Mesendoderm (in vitro differentiated cells): Measurements from ENCODE around the gene AQP5.
A peak's percentile ranks its signal among the peaks of the same experiment; 100 is the strongest.

Source experiments
- DNase-seq: peaks from one replicate; pipeline ENCODE4 v3.0.0; 2013
- H2AK5ac ChIP-seq: 2 replicates; pipeline ENCODE4 v1.6.1; 2013; ENCODE audit warnings: low read length, inconsistent platforms
- H2BK120ac ChIP-seq: 2 replicates; pipeline ENCODE4 v1.6.1; 2013; ENCODE audit warnings: low read depth, mild to moderate bottlenecking, low read length, moderate library complexity, mixed read lengths
- H2BK15ac ChIP-seq: replicated peaks from 2 replicates; pipeline ENCODE4 v1.6.1; 2013; ENCODE audit warnings: low read depth, mild to moderate bottlenecking, moderate library complexity
- H2BK5ac ChIP-seq: 2 replicates; pipeline ENCODE4 v1.6.1; 2013; ENCODE audit warnings: low read length, inconsistent platforms
- H3K18ac ChIP-seq: 2 replicates; pipeline ENCODE4 v1.6.1; 2013; ENCODE audit warnings: mild to moderate bottlenecking, low read length, mixed read lengths
- H3K23ac ChIP-seq: one replicate; pipeline ENCODE4 v1.6.1; 2013; ENCODE audit warnings: low read length
- H3K27ac ChIP-seq: 2 replicates; pipeline ENCODE4 v1.5.1; 2013; ENCODE audit warnings: low read depth, mild to moderate bottlenecking, inconsistent platforms, low read length, moderate library complexity
- H3K27me3 ChIP-seq: 2 replicates; pipeline ENCODE4 v1.6.1; 2013; ENCODE audit warnings: low read length, control low read depth, mild to moderate bottlenecking, inconsistent platforms; ENCODE audit not compliant: insufficient read depth, poor library complexity
- H3K36me3 ChIP-seq: 2 replicates; pipeline ENCODE4 v1.6.1; 2013; ENCODE audit warnings: low read length, inconsistent platforms; ENCODE audit not compliant: control insufficient read depth, insufficient read depth
- H3K4ac ChIP-seq: one replicate; pipeline ENCODE4 v1.6.1; 2013; ENCODE audit warnings: low read depth, mild to moderate bottlenecking, low read length, moderate library complexity
- H3K4me1 ChIP-seq: 2 replicates; pipeline ENCODE4 v1.6.1; 2013; ENCODE audit warnings: low read depth, low read length, inconsistent platforms; ENCODE audit not compliant: control insufficient read depth
- H3K4me2 ChIP-seq: 2 replicates; pipeline ENCODE4 v1.6.1; 2013; ENCODE audit warnings: low read length
- H3K4me3 ChIP-seq: 2 replicates; pipeline ENCODE4 v1.5.1; 2013; ENCODE audit warnings: mild to moderate bottlenecking, low read length
- H3K56ac ChIP-seq: one replicate; pipeline ENCODE4 v1.6.1; 2013; ENCODE audit warnings: low read length
- H3K79me1 ChIP-seq: 2 replicates; pipeline ENCODE4 v1.6.1; 2013; ENCODE audit warnings: low read length, inconsistent platforms
- H3K79me2 ChIP-seq: 2 replicates; pipeline ENCODE4 v1.6.1; 2013; ENCODE audit warnings: mild to moderate bottlenecking, low read length; ENCODE audit not compliant: control insufficient read depth, insufficient read depth
- H3K9ac ChIP-seq: 2 replicates; pipeline ENCODE4 v1.6.1; 2013; ENCODE audit warnings: low read length, inconsistent platforms
- H4K5ac ChIP-seq: one replicate; pipeline ENCODE4 v1.6.1; 2013; ENCODE audit warnings: low read length
- H4K8ac ChIP-seq: one replicate; pipeline ENCODE4 v1.6.1; 2013; ENCODE audit warnings: low read depth, mild to moderate bottlenecking, control low read depth, low read length, moderate library complexity
- whole genome bisulfite sequencing: extraction: QIAGEN DNeasy Blood & Tissue Kit; methylation state at CpG from one replicate; pipeline ENCODE4 v1.1.7; 2013; ENCODE audit warnings: low lambda C conversion rate, missing lambda C conversion rate; ENCODE audit not compliant: insufficient coverage; ENCODE audit errors: extremely low coverage; 5-methylcytosine and 5-hydroxymethylcytosine counted together

AQP5 gene

DNA sequence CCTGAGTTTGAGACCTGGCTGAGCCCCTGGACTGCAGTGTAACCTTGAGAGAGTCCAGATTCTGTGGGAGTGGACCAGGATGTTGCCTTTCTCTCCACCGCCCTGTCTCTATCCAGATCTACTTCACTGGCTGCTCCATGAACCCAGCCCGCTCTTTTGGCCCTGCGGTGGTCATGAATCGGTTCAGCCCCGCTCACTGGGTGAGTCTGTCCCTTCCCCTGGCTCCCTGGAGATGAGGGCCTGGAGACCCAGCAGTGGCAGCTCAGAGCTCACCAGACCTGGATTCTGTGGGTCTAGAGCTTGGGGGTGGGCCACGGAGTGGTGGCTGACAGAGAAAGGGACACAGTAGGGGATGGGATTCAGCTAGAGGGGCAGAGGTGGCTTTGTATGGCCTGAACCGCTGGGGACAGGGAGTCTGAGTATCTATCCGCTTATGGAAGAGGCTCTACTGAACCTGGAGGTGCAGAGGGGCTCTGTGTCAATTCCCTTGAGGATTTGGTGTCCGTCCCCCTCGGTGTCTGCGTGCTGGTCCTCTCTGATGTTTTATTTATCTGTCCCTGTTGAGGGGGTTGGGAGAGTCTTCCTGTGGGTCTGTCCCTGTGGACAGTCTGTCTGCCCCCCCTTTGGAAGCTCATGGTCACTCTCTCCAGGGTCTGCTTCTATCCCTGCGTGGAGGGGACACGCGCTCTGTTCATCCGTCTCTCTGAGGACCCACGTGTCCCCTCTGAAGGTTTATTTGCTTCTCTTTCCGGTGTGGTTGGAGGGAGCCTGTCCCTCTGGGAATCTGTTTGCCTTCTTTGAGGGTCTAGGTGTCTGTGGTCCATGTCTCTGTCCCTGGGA, 2.5 kb downstream of the AQP5 start:
- no peak overlapping the region for H2BK5ac ChIP-seq
- peaks cover 24% of the 10 kb centered on the region for H3K27me3 ChIP-seq

DNA sequence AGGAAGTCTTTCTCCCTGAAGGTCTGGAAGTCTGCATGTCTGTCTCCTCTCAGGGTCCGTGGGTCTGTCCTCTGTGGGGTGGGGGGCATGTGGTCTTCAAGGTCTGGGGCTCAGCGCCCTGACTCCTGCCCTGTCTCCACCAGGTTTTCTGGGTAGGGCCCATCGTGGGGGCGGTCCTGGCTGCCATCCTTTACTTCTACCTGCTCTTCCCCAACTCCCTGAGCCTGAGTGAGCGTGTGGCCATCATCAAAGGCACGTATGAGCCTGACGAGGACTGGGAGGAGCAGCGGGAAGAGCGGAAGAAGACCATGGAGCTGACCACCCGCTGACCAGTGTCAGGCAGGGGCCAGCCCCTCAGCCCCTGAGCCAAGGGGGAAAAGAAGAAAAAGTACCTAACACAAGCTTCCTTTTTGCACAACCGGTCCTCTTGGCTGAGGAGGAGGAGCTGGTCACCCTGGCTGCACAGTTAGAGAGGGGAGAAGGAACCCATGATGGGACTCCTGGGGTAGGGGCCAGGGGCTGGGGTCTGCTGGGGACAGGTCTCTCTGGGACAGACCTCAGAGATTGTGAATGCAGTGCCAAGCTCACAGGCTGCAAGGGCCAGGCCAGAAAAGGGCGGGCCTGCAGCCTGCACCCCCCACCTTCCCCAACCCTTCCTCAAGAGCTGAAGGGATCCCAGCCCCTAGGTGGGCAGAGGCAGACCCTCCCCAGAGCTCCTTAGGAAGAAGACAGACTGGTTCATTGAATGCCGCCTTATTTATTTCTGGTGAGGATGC, 3.4 kb downstream of the AQP5 start:
- Histone ChIP-seq H2BK15ac (no peak overlapping the region), H3K4me3 (no peak overlapping the region), H4K5ac (no peak overlapping the region), H3K27ac (no peak overlapping the region), H3K18ac (no peak overlapping the region), H3K23ac (no peak overlapping the region), H4K8ac (no peak overlapping the region), H3K9ac (no peak overlapping the region), H3K36me3 (no peaks in the 10 kb centered on the region), H2AK5ac (no peak overlapping the region), H3K79me1 (no peaks in the 10 kb centered on the region), H2BK5ac (no peak overlapping the region), H3K56ac (no peak overlapping the region), H3K4me2 (no peak overlapping the region), H3K27me3 (peaks cover 17% of the 10 kb centered on the region), H2BK120ac (no peak overlapping the region), H3K4me1 (no peaks in the 10 kb centered on the region), H3K4ac (no peak overlapping the region), H3K79me2 (no peaks in the 10 kb centered on the region)
- WGBS = no CpG with 5 or more reads among the region's 13 CpGs
- no peak for DNase-seq

More for the DNA sequence above, 2.5 kb downstream of the AQP5 start:
- Histone ChIP-seq H3K23ac (no peak overlapping the region), H4K5ac (no peak overlapping the region), H3K4me3 (no peak overlapping the region), H3K4me1 (no peaks in the 10 kb centered on the region), H3K4me2 (no peak overlapping the region), H3K27ac (no peak overlapping the region), H4K8ac (no peak overlapping the region), H3K36me3 (no peaks in the 10 kb centered on the region), H3K79me1 (no peaks in the 10 kb centered on the region), H2BK120ac (no peak overlapping the region), H3K79me2 (no peaks in the 10 kb centered on the region), H3K9ac (no peak overlapping the region), H2BK15ac (no peak overlapping the region), H3K18ac (no peak overlapping the region), H3K56ac (no peak overlapping the region), H3K4ac (no peak overlapping the region), H2AK5ac (no peak overlapping the region)
- no peak for DNase-seq
- no CpG with 5 or more reads among the region's 17 CpGs for WGBS

DNA sequence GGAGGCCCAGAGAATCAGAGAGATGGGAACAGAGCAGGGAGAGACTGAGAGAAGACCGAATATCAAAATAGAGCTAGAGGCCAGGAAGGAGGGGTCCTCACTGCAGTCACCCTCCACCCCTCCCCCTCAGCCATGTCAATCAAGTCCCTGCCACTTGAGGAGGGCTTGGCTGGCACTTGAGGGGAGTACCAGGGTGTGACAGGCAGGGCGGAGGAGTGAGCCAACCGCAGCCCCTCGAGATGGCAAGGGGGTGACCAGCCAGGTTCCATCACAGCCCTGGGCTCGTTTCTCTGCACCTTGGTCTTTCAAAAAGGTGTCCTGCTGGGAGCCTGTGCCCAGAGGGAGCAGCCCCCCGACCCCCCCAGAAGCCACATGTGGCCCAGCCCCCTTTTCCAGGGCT, 4.2 kb downstream of the AQP5 start:
- Histone ChIP-seq H3K4ac (no peak overlapping the region), H2BK120ac (no peak overlapping the region), H2BK5ac (no peak overlapping the region), H3K79me1 (no peaks in the 10 kb centered on the region), H3K18ac (no peak overlapping the region), H4K8ac (no peak overlapping the region), H2AK5ac (no peak overlapping the region), H3K79me2 (no peaks in the 10 kb centered on the region), H3K27ac (no peak overlapping the region), H3K4me1 (no peaks in the 10 kb centered on the region), H3K27me3 (peaks cover 9% of the 10 kb centered on the region), H3K56ac (no peak overlapping the region), H3K9ac (no peak overlapping the region), H3K4me3 (no peak overlapping the region), H2BK15ac (no peak overlapping the region), H3K36me3 (no peaks in the 10 kb centered on the region), H4K5ac (no peak overlapping the region), H3K23ac (no peak overlapping the region), H3K4me2 (no peak overlapping the region)
- WGBS = no CpG with 5 or more reads among the region's 6 CpGs
- DNase-seq = no peak

DNA sequence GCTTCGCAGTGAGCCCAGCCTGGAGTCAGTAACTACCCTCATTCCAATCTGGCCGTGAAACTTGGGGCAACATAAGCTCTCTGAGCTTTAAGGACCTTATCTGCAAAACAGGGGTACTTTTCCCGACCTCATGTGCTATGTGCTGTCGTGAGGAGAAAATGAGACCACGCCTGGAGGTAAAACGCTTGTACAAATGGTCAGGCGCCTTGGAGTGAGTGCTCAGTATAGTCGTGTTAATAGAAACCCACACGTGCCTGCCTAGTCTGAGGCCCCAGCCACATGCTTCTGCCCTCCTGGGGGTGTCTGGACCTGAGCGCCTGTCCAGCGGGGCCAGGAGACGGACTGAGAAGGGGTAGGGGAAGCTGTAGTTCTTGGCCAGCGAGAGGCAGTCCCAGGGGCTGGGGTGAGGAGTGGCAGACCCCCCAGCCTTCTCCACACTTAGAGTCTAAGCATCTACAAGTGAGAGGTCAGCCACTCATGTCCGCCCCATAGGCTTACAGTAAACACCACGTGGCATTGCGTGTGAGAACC, 4.9 kb downstream of the AQP5 start:
- H4K8ac ChIP-seq = no peak overlapping the region
- H3K9ac ChIP-seq = no peak overlapping the region
- H3K79me1 ChIP-seq = no peaks in the 10 kb centered on the region
- WGBS = no CpG with 5 or more reads among the region's 16 CpGs
- H2BK5ac ChIP-seq = no peak overlapping the region
- H3K36me3 ChIP-seq = no peaks in the 10 kb centered on the region
- no peak for DNase-seq
- no peak overlapping the region for H2AK5ac ChIP-seq
- peaks cover 3% of the 10 kb centered on the region for H3K4me1 ChIP-seq
- no peak overlapping the region for H3K27ac ChIP-seq
- H3K79me2 ChIP-seq = no peaks in the 10 kb centered on the region
- H2BK120ac ChIP-seq = no peak overlapping the region
- no peak overlapping the region for H2BK15ac ChIP-seq
- H3K27me3 ChIP-seq = peaks cover 2% of the 10 kb centered on the region
- H3K4me2 ChIP-seq = no peak overlapping the region
- no peak overlapping the region for H3K18ac ChIP-seq
- H3K4ac ChIP-seq = no peak overlapping the region
- H4K5ac ChIP-seq = no peak overlapping the region
- no peak overlapping the region for H3K23ac ChIP-seq
- H3K4me3 ChIP-seq = no peak overlapping the region
- no peak overlapping the region for H3K56ac ChIP-seq

DNA sequence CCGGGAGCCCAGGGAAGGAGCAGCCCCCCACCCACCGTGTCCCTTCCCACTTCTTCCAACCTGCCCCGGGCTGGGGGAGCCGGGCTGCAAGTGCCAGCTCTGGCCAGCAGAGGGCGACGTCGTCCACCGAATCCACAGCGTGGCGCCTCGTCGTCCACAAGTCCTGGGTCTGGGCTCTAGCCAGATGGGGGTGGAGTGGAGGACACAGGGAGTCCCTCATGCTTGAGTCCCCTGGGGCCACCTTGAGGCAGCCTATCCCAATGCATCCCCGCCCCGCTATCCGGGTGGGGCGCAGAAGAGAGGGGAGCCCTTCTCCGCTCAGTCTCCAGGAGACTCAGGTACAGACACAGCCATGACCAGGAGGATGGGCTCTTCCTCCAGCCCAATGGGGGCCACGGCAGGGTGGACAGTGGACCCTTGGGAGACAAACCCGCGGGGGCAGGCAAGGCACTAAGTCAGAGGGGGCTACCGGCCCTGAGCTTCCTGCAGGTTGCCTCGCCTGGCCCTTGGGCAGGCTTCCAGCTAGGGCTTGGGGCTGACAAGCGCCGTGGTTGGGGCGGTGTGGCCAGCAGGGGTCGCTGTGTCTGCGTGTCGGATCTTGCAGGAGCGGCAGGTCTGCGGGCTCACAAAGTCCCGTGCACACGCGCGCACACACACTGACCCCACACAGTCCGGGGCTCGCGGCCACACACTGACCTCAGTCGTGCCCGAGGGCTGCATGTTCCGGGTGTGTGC, 5.5 kb downstream of the AQP5 start:
- H3K56ac ChIP-seq = peak overlapping the region; percentile 40
- H3K4me2 ChIP-seq = peak overlapping the region; percentile 48
- no peak overlapping the region for H4K5ac ChIP-seq
- no peak overlapping the region for H2BK120ac ChIP-seq
- no peak overlapping the region for H3K4me3 ChIP-seq
- H3K9ac ChIP-seq = peak overlapping the region; percentile 41
- no peak overlapping the region for H3K27ac ChIP-seq
- H2AK5ac ChIP-seq = no peak overlapping the region
- no peak overlapping the region for H2BK5ac ChIP-seq
- no CpG with 5 or more reads among the region's 40 CpGs for WGBS
- H2BK15ac ChIP-seq = no peak overlapping the region
- no peak overlapping the region for H3K18ac ChIP-seq
- peaks cover 3% of the 10 kb centered on the region for H3K4me1 ChIP-seq
- no peaks in the 10 kb centered on the region for H3K36me3 ChIP-seq
- H3K79me1 ChIP-seq = no peaks in the 10 kb centered on the region
- H3K4ac ChIP-seq = no peak overlapping the region
- H3K27me3 ChIP-seq = no peaks in the 10 kb centered on the region
- peak; percentile 88 for DNase-seq
- H3K79me2 ChIP-seq = no peaks in the 10 kb centered on the region
- H3K23ac ChIP-seq = no peak overlapping the region
- no peak overlapping the region for H4K8ac ChIP-seq
